ENCODE results near the gene PACS1. TPM values are rescaled to one million over a fixed set of nuclear protein-coding genes. Genes with fewer than 3 reads are reported as not detected.

PACS1 gene
- total RNA-seq, 4 donors from 2014 or later = 32.0 to 62.7 (median 51.8) TPM

DNA sequence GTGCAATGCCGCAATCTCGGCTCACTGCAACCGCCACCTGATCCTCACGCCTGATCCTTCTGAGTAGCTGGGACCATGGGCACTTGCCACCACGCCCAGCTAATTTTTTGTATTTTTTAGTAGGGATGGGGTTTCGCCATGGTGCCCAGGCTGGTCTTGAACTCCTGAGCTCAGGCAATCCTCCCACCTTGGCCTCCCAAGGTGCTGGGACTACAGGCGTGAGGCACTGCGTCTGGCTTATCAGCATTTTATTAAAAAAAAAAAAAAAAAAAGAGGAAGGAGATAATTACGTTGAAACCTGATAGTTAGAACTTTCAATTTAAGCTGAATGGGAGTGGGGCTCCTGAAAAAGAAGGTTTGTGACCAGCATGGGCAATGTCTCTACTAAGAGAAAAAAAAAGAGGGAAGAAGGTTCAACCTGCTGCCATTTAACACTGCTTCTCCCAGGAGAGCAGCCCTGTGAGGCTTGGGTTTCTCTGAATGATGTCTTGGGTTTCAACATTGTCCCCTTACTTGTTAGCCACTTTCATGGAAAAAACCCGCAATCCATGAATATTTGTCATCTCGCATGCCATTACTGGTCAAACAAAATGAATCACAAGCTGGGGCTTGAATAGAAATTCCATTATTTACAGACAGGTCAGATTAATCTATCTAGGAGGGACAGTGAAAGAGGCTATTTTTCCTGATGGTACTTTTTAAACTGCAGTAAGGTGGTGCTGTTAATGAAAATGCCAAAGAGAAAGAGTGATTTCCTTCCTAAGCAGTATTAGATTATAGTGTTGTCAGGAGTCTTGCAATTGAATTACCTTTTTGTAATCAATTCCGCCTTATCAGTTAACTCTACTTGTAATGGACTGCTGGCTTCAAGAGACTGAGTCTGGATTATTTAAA, 72.5 kb downstream of the PACS1 start:
- no peak for TF ChIP-seq POLR2A (IDR thresholded peaks at IDR 0.05)
- no peak for TF ChIP-seq CTCF (IDR thresholded peaks at IDR 0.05)
- TF ChIP-seq EP300 (IDR thresholded peaks at IDR 0.05) = no peak
- no peak for DNase-seq (ENCODE audit: low spot score in 2 of 2)
- no peaks in the 10 kb centered on the region for H3K36me3 ChIP-seq
- H3K4me3 ChIP-seq = no peak overlapping the region
- no peak overlapping the region for H3K27ac ChIP-seq
- no peaks in the 10 kb centered on the region for H3K27me3 ChIP-seq
- peaks cover 0 to 3% (median 0%) of the 10 kb centered on the region in 4 donors for H3K4me1 ChIP-seq
- peaks cover 0 to 7% (median 0%) of the 10 kb centered on the region in 4 donors for H3K9me3 ChIP-seq
- 91 to 94% methylated on average over 12 of the region's 12 CpGs for whole genome bisulfite sequencing, 2 donors

DNA sequence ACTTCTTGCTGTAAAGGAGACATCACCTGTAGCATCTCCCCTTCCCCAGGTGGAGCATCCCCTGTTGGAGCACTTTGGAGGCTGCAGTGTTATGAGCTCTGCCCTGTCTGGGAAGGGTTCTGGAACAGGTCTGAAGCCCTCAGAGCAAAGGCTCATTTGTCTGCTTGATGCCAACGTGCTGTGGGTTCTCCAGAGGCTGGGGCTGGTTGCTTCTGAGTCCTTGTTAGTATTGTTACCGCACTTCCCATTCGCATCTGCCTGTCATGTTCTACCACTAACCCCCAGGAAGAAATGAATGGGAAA, 73.1 kb downstream of the PACS1 start:
- peaks cover 0 to 7% (median 0%) of the 10 kb centered on the region in 4 donors for H3K9me3 ChIP-seq
- DNase-seq (ENCODE audit: low spot score in 2 of 2) = no peak
- no peaks in the 10 kb centered on the region for H3K27me3 ChIP-seq
- H3K27ac ChIP-seq = no peak overlapping the region
- H3K36me3 ChIP-seq = no peaks in the 10 kb centered on the region
- TF ChIP-seq POLR2A (IDR thresholded peaks at IDR 0.05) (no peak), CTCF (IDR thresholded peaks at IDR 0.05) (no peak), EP300 (IDR thresholded peaks at IDR 0.05) (no peak)
- no peaks in the 10 kb centered on the region for H3K4me1 ChIP-seq
- 91 to 92% methylated on average over 3 of the region's 3 CpGs for WGBS, 2 donors
- H3K4me3 ChIP-seq = no peak overlapping the region

DNA sequence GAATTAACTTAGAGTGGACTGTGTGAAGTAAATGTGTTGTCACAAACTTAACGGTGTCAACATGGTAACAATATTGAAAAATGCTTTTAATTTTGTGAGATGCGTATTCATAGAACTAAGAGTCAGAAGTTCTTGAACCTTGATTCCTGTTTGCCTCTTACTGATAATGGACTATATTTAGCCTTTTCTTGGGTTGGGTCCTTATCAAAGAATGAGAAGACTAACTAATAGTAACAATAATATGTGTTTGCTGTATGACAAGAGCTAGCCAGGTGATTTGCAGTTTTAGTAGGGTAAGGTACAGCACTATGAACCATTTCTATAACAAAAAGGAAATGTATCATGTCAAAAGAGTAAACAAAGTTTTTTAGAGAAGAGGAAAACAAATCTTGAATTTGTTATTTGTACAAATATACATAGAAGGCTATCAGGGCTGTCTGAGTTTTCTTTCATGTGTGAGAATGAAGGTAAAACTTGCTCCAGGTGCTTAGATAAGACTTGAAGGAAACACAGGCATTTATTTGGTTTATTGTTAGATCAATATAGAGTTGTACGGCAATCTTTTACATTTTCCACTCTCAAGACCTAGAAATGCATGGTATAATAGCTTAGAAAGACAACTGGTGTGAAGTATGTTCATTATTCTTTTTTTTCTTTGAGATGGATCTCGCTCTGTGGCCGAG, 74.1 kb downstream of the PACS1 start:
- H3K9me3 ChIP-seq = peaks cover 0 to 7% (median 0%) of the 10 kb centered on the region in 4 donors
- TF ChIP-seq CTCF (IDR thresholded peaks at IDR 0.05) (no peak), POLR2A (IDR thresholded peaks at IDR 0.05) (no peak), EP300 (IDR thresholded peaks at IDR 0.05) (no peak)
- no peak overlapping the region for H3K27ac ChIP-seq
- H3K4me3 ChIP-seq = no peak overlapping the region
- 94 to 96% methylated on average over 5 of the region's 5 CpGs for WGBS, 2 donors
- no peaks in the 10 kb centered on the region for H3K4me1 ChIP-seq
- H3K27me3 ChIP-seq = no peaks in the 10 kb centered on the region
- no peaks in the 10 kb centered on the region for H3K36me3 ChIP-seq
- DNase-seq (ENCODE audit: low spot score in 2 of 2) = no peak

DNA sequence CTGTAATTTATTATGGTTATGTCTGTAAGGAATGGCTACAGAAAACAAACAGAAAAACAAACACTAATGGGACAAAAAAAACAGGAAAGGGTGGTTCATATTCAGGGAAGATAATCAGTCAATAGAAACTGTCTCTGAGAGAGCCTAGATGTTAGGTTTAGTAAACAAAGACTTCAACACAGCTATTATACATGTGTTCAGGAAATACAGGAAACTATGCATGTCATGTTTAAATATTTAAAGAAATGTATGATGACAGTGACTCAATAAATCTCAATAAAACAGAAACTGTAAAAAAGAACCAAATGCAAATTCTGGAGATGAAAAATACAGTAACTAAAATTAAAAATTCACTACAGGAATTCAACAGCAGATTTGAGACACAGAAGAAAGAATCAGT, 76.0 kb downstream of the PACS1 start:
- Histone ChIP-seq H3K27ac (no peak overlapping the region), H3K27me3 (no peaks in the 10 kb centered on the region), H3K4me1 (peaks cover 0 to 11% (median 3%) of the 10 kb centered on the region in 4 donors), H3K9me3 (peaks cover 0 to 7% (median 0%) of the 10 kb centered on the region in 4 donors), H3K4me3 (no peak overlapping the region), H3K36me3 (no peaks in the 10 kb centered on the region)
- no peak for DNase-seq (ENCODE audit: low spot score in 2 of 2)
- TF ChIP-seq EP300 (IDR thresholded peaks at IDR 0.05) = no peak
- no peak for TF ChIP-seq CTCF (IDR thresholded peaks at IDR 0.05)
- TF ChIP-seq POLR2A (IDR thresholded peaks at IDR 0.05) = no peak

DNA sequence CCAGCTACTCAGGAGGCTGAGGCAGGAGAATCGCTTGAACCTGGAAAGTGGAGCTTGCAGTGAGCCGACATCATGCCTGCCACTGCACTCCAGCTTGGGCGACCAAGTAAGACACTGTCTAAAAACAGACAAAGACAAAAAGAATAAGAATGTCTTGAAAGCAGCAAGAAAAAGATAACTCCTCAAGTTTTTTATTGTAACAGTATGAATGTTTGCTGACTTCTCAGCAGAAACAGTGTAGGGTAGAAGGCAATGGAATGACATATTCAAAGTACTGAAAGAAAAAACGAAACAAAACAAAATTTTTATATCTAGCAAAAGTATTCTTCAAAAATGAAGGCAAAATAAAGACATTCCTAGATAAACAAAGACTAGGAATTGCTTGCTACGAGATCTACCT, 76.9 kb downstream of the PACS1 start:
- Histone ChIP-seq H3K4me3 (no peak overlapping the region), H3K27me3 (no peaks in the 10 kb centered on the region), H3K9me3 (peaks cover 0 to 7% (median 0%) of the 10 kb centered on the region in 4 donors), H3K36me3 (no peaks in the 10 kb centered on the region), H3K27ac (no peak overlapping the region), H3K4me1 (peaks cover 0 to 11% (median 3%) of the 10 kb centered on the region in 4 donors)
- no peak for TF ChIP-seq POLR2A (IDR thresholded peaks at IDR 0.05)
- TF ChIP-seq EP300 (IDR thresholded peaks at IDR 0.05) = no peak
- TF ChIP-seq CTCF (IDR thresholded peaks at IDR 0.05) = no peak
- WGBS, 2 donors = 96 to 97% methylated on average over 5 of the region's 5 CpGs
- no peak for DNase-seq (ENCODE audit: low spot score in 2 of 2)
